Measurements from ENCODE around the gene DEK.
"Not testable (repeated sequence)": the region's sequence is repeated elsewhere in the genome, so short reads cannot be mapped to it uniquely, and the experiment has no call there.

Gene DEK

GRCh38 chr6:18179770-18180356 lies 84.5 kb downstream of the DEK start:
- H4K20me1 ChIP-seq (ENCODE audit: control insufficient read depth, insufficient read depth, low read depth, low read length) = no peaks in the 10 kb centered on the region
- H3K4me2 ChIP-seq (ENCODE audit: low read length) = no peak overlapping the region
- no peaks in the 10 kb centered on the region for H3K27me3 ChIP-seq (ENCODE audit: control insufficient read depth, low read length)
- H3K27ac ChIP-seq (ENCODE audit: low read depth, low read length) = no peak overlapping the region
- H3K9me3 ChIP-seq (ENCODE audit: control insufficient read depth, insufficient read depth, low read length) = no peaks in the 10 kb centered on the region
- TF ChIP-seq CTCF (IDR thresholded peaks at IDR 0.05; ENCODE audit: low read depth, low read length, poor library complexity, severe bottlenecking) = no peak
- no peak for TF ChIP-seq EZH2phosphoT487 (IDR thresholded peaks at IDR 0.05; ENCODE audit: borderline replicate concordance, low read length)
- H3K4me1 ChIP-seq (ENCODE audit: control insufficient read depth, low read length) = no peaks in the 10 kb centered on the region
- no peaks in the 10 kb centered on the region for H3K79me2 ChIP-seq (ENCODE audit: control insufficient read depth, low read length)
- H3K36me3 ChIP-seq (ENCODE audit: control insufficient read depth, low read length) = no peaks in the 10 kb centered on the region; the same call in 1 of the 2 replicates
- no peaks in the 10 kb centered on the region for H3K9me2 ChIP-seq (replicated peaks; ENCODE audit: control insufficient read depth, low read length)
- no peak overlapping the region for H3K4me3 ChIP-seq (ENCODE audit: low read length)
- H3F3A ChIP-seq (ENCODE audit: control insufficient read depth, insufficient read depth) = no peaks in the 10 kb centered on the region

DNA sequence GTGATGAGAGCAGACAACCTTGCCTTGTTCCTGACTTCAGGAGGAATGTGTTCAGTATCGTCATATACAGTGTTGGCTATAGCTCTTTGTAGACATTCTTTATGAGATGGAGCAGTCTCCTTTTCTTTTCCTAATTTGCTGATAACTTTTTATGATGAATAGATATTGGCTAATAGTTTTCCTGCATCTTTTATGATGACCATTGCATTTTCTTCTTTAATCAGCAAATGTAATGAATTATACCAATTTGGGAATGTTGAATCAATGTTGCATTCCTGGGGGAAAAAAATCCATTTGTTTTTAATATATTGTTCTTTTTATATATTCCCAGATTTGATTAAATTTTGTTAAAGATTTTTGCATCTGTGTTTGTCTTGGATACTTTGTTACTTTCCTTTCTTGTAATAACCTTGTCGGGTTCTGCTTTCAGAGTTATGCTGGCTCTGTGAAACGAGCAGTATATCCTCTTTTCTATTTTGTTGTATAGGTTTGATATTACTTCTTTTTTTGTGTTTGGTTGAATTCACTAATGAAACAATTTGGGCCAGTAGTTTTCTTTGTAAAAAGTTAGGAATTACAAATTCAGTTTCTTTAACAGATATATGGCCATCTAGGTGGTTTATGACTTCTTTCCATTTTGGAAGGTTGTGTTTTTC lies 85.2 kb downstream of the DEK start:
- H3K4me2 ChIP-seq (ENCODE audit: low read length) = no peak overlapping the region
- no peaks in the 10 kb centered on the region for H3K27me3 ChIP-seq (ENCODE audit: control insufficient read depth, low read length)
- no peak overlapping the region for H3K4me3 ChIP-seq (ENCODE audit: low read length)
- H3K79me2 ChIP-seq (ENCODE audit: control insufficient read depth, low read length) = no peaks in the 10 kb centered on the region
- no peak overlapping the region for H3K27ac ChIP-seq (ENCODE audit: low read depth, low read length)
- H3K9me3 ChIP-seq (ENCODE audit: control insufficient read depth, insufficient read depth, low read length) = no peaks in the 10 kb centered on the region
- no peaks in the 10 kb centered on the region for H3K4me1 ChIP-seq (ENCODE audit: control insufficient read depth, low read length)
- TF ChIP-seq EZH2phosphoT487 (IDR thresholded peaks at IDR 0.05; ENCODE audit: borderline replicate concordance, low read length) (no peak), CTCF (IDR thresholded peaks at IDR 0.05; ENCODE audit: low read depth, low read length, poor library complexity, severe bottlenecking) (no peak)
- H3F3A ChIP-seq (ENCODE audit: control insufficient read depth, insufficient read depth) = no peaks in the 10 kb centered on the region
- H3K36me3 ChIP-seq (ENCODE audit: control insufficient read depth, low read length) = peaks cover 3% of the 10 kb centered on the region; the same call in 1 of the 2 replicates
- no peaks in the 10 kb centered on the region for H4K20me1 ChIP-seq (ENCODE audit: control insufficient read depth, insufficient read depth, low read depth, low read length)
- no peaks in the 10 kb centered on the region for H3K9me2 ChIP-seq (replicated peaks; ENCODE audit: control insufficient read depth, low read length)

GRCh38 chr6:18177286-18177965 lies 86.9 kb downstream of the DEK start:
- H3K79me2 ChIP-seq (ENCODE audit: control insufficient read depth, low read length) = no peaks in the 10 kb centered on the region
- no peaks in the 10 kb centered on the region for H3F3A ChIP-seq (ENCODE audit: control insufficient read depth, insufficient read depth)
- no peak overlapping the region for H3K4me2 ChIP-seq (ENCODE audit: low read length)
- H4K20me1 ChIP-seq (ENCODE audit: control insufficient read depth, insufficient read depth, low read depth, low read length) = no peaks in the 10 kb centered on the region
- H3K9me2 ChIP-seq (replicated peaks; ENCODE audit: control insufficient read depth, low read length) = no peaks in the 10 kb centered on the region
- no peak for TF ChIP-seq CTCF (IDR thresholded peaks at IDR 0.05; ENCODE audit: low read depth, low read length, poor library complexity, severe bottlenecking)
- no peak for TF ChIP-seq EZH2phosphoT487 (IDR thresholded peaks at IDR 0.05; ENCODE audit: borderline replicate concordance, low read length)
- no peak overlapping the region for H3K27ac ChIP-seq (ENCODE audit: low read depth, low read length)
- no peaks in the 10 kb centered on the region for H3K4me1 ChIP-seq (ENCODE audit: control insufficient read depth, low read length)
- H3K36me3 ChIP-seq (ENCODE audit: control insufficient read depth, low read length) = peaks cover 3% of the 10 kb centered on the region; the same call in 1 of the 2 replicates
- H3K4me3 ChIP-seq (ENCODE audit: low read length) = no peak overlapping the region
- no peaks in the 10 kb centered on the region for H3K9me3 ChIP-seq (ENCODE audit: control insufficient read depth, insufficient read depth, low read length)
- no peaks in the 10 kb centered on the region for H3K27me3 ChIP-seq (ENCODE audit: control insufficient read depth, low read length)

GRCh38 chr6:18176198-18176597 lies 88.1 kb downstream of the DEK start:
- H3K9me3 ChIP-seq (ENCODE audit: control insufficient read depth, insufficient read depth, low read length); H3K4me1 ChIP-seq (ENCODE audit: control insufficient read depth, low read length); H3K27me3 ChIP-seq (ENCODE audit: control insufficient read depth, low read length); H4K20me1 ChIP-seq (ENCODE audit: control insufficient read depth, insufficient read depth, low read depth, low read length); H3K27ac ChIP-seq (ENCODE audit: low read depth, low read length); H3K4me2 ChIP-seq (ENCODE audit: low read length); H3K9me2 ChIP-seq (replicated peaks; ENCODE audit: control insufficient read depth, low read length); H3K4me3 ChIP-seq (ENCODE audit: low read length); H3K79me2 ChIP-seq (ENCODE audit: control insufficient read depth, low read length); H3F3A ChIP-seq (ENCODE audit: control insufficient read depth, insufficient read depth); H3K36me3 ChIP-seq (ENCODE audit: control insufficient read depth, low read length): not testable (repeated sequence)

Data from DOHH2 (cell line).